G401.6 (cell line): ENCODE measurements around the gene SFRP2.

Source experiments
- FAIRE-seq: peaks from 2 replicates; lab custom pipeline; 2012; peaks lifted over from hg19 to GRCh38; lab: Jason Lieb, UNC

The SFRP2 gene

DNA sequence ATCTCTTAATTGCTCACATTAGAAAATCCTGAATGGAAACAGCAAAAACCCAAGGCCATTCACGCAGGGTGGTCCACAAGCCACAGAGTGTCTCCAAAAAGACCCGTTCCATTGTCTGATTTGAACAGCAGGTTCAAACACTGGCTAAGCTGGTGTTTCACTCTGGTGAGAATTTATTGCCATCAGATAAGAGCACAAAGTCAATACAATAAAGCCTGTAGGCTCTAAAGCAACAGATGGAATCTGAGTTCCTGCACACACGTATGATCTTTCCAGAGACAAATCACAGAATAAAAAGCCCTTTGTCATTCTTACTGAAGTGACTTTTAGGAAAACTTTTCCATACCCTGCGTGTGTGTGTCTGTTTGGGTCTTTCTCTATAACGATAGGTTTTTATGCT is 5.1 kb upstream of the SFRP2 start:
- no peak for FAIRE-seq

DNA sequence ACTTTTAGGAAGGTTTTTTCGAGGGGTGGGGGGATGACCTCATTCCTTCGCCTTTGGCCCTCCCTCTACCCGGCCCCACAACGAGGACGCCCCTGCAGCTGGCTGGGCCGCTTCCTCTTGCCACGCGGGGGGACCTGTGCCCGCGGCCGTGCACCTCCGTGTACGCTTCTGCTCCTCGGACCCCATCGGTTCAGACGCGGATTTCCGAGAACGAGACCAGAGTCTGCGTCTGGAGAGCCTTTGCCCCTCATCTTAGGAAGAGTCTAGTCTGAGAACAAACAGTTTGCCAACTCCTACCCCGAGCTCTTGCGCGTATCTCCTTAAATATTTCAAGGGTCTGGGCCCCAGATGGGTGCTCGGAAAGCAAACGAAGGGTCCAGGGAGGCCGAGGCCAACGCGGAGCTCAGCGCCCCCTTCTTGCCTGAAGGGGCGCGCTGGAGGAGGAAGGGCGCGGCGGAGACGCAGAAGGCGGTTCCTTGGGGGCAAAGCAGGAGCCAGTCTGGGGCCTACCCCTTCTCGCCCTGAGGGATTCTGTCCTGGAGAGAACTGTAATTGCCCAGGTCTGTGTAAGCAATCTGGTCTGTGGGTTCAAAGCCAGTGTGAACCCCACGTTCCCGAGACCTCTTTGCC is 3.9 kb upstream of the SFRP2 start:
- no peak for FAIRE-seq

GRCh38 chr4:153791746-153792617 is 3.1 kb upstream of the SFRP2 start:
- FAIRE-seq: no peak

DNA sequence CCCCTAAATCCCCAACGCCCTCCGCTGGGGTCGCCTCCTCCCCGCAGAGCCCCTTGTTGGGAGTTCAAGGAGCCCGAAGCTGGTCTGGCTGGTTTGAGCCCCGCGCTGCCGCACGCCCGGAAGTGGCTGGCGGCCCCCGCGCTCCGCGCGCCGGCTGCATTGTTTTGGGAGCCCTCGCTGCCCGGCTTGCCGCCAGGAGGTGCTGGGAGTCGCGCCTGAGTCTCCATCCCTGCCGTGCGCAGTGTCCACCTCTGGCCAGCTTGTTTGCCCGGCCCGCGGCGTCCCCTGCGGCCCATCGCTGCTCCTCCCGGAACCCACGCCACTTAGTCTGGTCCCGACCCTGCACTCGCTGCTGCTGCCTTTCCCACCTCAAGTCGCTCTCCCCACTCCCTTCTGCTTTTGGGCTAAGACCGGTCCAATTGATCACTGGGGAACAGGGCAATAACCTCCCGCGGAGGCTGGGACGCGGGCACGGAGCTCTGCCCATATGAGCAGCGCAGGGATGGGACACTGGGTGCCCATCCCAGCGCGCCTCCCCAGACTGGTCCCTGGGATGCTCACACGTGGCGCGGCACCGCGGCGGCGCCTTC is 2.2 kb upstream of the SFRP2 start:
- no peak for FAIRE-seq

DNA sequence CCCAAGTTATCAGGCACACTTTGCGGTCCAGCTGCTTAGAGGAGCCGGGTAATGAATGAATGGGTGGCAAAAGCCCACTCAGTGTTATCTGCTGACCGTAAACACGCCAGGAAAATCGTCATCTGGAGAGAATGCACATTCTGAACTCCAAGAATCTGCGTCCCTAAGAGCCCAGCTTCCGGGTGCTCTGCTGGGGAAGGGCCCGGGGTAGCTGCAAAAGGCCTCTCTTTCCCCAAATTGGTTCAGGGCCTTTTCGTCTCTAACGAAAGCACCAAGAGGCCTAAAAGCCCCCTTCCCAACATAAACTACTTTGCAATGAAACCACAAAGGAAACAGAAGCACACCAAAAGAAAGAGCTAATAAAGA is 1.6 kb upstream of the SFRP2 start:
- FAIRE-seq: no peak

GRCh38 chr4:153789741-153790499 is 1.0 kb upstream of the SFRP2 start:
- no peak for FAIRE-seq

- no peak for FAIRE-seq
Observed at GRCh38 chr4:153788051-153788412, 851 bp downstream of the SFRP2 start.

GRCh38 chr4:153787575-153787974 is 1.3 kb downstream of the SFRP2 start:
- no peak for FAIRE-seq

DNA sequence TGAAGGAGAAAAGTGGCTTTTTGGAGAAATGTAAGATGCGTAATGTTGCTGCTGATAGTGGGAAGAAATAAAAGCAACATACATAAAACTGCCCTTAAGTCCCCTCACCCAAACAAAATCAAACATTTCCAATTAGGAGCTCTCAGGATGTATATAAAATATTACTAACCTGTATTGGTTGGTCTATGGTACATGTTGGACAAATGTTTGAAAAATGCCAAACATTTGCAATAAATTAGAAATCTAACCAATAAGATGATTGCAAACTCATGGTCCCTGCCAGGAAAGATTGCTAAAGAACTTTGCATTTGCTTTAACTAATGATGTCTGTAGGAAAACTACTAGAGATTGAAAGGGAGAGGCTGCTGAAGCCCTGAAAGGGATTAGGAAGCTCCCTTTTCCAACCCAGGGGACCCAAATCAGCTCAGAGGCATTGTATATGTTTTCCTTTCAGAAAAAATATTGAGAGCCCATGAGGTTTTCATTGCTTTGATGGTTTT is 1.8 kb downstream of the SFRP2 start:
- no peak for FAIRE-seq

DNA sequence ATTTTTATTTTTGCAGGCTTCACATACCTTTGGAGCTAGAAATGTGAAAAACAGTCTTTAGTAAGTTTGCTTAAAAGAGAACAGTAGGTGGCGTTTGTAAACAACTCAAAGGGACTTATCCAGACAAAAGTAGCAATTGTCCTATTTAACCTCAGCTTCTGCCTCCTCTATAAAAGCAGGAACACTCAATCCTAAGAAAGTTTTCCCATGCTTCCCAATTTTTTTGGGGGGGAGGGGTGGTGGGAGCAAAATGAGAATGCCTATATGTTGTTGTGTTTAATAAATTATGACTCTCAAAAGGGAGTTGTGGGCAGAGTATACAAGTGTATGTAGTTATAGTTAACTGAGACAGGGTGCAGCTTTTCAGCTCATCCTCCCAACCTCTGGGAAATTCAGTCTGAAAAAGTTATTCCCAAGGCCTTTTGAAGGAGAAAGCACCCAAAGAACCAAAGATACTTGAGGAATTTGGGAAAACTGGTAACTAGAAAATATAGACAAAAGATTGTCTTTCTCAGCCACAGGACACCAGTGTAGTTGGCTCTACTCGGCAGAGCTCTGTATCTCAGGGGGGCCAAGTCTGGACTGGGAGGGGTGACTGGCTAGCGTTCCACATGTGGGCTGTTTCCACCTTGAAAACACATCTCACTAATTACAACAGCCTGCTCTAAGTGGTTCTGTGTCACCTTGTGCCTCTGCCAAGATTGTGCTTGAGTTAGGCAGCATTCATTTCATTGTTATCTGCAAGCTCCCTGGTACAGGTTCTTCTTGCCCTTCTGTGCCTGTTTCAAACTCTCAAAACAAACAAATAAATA is 2.8 kb downstream of the SFRP2 start:
- FAIRE-seq: peak; percentile 79

GRCh38 chr4:153784166-153784699 is 4.7 kb downstream of the SFRP2 start:
- FAIRE-seq: no peak

DNA sequence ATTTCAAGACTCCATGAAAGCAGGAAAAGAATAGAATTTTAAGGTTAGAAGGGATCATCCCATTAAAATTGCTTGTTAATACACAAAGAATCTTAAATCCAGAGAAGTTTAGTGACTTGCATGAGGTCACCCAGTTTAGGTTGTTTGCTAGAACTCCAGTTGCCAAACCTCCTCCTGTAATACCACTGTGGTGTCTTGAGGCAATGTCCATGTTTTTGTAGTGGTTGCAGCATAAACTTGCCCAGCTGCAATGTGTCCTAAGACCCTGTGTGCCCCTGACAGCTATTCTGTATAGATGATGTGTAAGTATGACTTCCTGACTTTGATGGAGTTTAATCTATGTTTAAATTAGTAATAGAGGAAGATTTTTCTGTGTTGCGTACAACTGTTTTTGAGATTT is 6.3 kb downstream of the SFRP2 start:
- FAIRE-seq: no peak

DNA sequence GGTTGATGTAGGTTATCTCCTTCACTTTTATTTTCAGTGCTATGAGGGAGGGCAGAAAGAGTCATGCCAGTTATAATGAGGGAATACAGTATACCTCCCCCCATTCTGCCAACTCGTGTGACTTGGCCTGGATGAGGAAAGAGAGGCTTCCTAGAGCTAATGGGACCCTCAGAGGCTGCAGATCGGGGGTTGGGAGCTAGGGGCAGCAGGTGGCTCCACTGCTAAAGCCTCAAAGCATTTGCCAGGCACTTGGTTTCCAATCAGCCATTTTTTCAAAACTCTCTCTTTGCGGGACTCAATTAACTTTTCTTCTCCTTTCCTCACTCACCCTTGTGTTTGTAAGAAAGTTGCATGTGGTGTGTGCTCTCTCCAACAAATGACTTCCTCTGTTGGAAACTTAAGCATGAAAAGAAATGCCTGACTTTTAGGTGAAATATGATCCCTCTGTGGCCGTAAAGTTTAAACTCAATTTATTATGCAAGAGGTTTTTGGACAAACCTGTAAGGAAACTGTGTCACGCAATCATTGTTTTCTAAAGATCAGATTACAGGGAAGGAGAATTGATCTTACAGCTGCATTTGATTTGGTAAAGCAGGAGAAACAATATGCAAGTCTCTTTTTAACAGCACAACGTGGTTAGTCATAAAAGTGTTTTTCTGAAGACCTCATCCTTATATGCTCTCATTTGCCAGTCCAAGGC is 7.0 kb downstream of the SFRP2 start:
- FAIRE-seq: no peak

DNA sequence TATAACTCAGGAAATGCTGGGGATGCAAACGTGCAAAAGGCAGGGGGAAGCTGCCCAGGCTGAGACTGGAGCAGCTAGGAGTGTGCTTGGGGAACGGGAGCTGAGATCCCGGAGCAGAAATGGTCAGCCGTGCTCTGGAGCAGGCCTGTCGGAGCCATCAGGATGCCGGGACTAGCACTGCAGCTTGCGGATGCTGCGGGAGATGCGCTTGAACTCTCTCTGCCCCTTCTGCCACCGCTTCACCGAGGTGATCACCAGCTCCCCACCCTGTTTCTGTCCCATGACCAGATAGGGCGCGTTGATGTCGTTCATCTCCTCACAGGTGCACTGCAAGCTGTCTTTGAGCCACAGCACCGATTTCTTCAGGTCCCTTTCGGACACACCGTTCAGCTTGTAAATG is 7.6 kb downstream of the SFRP2 start:
- no peak for FAIRE-seq

DNA sequence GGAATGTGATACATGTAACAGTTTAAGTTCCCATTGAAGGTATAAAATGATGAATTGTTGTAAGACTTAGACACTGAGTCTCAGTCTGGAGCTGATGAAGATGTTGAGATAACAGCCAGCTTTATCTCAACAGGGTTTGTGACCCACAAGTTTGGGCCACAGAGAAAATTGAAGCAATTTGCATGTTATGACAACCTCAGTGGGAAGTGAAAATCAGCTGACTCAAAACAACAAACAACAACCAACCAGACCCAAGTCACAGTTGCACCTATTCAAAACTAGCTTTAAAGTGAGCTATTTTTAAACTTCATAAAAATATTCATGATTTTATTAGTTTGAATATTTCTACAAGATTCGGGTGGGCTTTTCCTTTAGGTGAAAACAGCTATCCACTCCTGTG is 8.0 kb downstream of the SFRP2 start:
- no peak for FAIRE-seq

DNA sequence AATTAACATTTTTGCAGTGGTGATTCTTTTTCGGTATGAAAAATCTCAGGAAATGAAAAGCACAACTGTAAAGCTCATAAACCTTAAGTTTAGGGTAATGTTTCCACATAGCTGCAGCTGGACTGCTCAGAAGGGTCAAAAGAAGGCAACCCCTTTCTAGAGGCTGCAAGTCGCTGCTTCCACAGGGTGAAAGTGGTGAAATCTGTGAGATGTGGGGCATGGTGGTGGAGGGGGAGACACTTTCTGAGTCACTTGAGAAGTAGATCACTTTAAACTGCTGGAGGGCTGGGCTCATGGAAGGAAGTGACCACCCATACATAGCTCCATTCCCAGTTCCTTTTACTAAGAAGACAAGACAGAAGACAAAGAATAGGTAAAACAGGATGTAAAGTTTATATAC is 8.7 kb downstream of the SFRP2 start:
- FAIRE-seq: no peak

DNA sequence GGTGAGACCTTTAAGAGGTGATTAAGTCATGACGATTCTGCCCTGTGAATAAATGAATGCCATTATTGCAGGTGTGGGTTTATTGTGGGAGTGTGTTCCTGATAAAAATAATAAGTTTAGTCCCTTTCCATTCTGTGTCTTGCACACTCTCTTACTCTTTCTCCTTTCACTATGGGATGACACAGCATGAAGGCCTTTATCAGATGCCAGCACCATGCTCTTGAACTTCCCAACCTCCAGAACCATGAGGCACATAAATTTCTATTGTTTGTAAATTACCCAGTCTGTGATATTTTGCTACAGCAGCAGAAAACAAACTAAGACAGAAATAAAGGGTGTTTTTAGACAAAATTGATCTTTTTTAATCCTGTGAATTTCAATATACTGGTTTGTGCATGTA is 10.5 kb downstream of the SFRP2 start:
- no peak for FAIRE-seq

DNA sequence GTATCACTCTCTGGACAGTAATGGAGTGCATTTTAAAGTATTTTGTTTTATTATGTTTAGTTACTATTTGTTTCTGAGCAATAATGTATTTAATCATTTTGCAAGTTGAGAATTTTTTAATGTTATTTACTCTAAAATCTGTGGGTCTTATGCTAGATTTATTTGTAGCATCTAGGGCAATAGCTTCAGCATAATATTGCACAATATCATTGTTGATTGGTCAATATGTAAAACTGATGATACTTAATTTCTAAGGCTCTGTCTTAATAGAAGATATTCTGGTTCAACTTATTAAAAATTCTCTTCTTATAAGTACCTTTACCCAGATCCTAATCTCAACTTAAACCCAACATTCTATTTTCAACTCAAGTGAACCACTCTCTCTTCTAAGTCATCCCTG is 11.5 kb downstream of the SFRP2 start:
- FAIRE-seq: no peak

GRCh38 chr4:153776601-153777000 is 12.3 kb downstream of the SFRP2 start:
- FAIRE-seq: no peak

DNA sequence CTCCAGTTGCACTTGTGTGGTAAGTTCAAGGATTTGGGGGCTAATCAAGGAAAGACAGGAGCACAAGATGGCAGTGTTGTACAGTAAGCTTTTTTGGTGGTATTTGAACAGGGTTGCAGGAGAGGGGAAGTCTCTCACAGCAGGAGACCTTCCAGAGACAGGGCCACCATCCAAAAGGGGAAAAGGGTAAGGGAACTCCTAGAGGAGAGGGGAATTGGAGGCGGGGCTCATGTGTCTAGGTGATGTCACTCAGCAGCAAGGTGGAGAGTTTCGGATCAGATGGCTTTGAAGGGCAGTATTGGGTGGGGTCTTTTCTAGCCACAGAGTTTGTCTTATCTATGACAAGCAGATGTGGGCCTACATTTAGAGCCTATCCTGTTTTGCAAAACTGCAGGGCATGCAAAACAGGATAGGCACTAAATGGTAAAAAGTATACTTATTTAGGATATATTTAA is 15.6 kb downstream of the SFRP2 start:
- no peak for FAIRE-seq

GRCh38 chr4:153771046-153771445 is 17.8 kb downstream of the SFRP2 start:
- FAIRE-seq: no peak
